Stomach (tissue), 9 donors: ENCODE measurements around the gene DCP1B. TPM values are rescaled to one million over a fixed set of nuclear protein-coding genes. Genes with fewer than 3 reads are reported as not detected.
A peak's percentile ranks its signal among the peaks of the same experiment; 100 is the strongest.

Experiments used
- DNase-seq, 2 donors: peaks; one replicate each; pipeline versions ENCODE4 v3.0.0 to v3.0.0-alpha.2; 2013 to 2019
- H3K27ac ChIP-seq, 5 donors: fragments of 200-600 bp in 4 of 5; sonication (generic) in 4 of 5; one replicate each; pipeline ENCODE4 v1.5.1; 2013 to 2019; ENCODE audit warnings: mild to moderate bottlenecking in 1 of 5, moderate library complexity in 1 of 5
- H3K27me3 ChIP-seq, 3 donors: fragments of 200-600 bp; sonication (generic); one replicate each; pipeline ENCODE4 v1.5.1; 2017 to 2019; ENCODE audit warnings: mixed run types in 1 of 3
- H3K36me3 ChIP-seq, 4 donors: fragments of 200-600 bp; sonication (generic); 1 replicate in 3 of 4; 2 replicates in 1 of 4; pipeline ENCODE4 v1.5.1; 2016 to 2019
- H3K4me1 ChIP-seq, 4 donors: fragments of 200-600 bp; sonication (generic); one replicate each; pipeline ENCODE4 v1.5.1; 2016 to 2019
- H3K4me3 ChIP-seq, 4 donors: fragments of 200-600 bp; sonication (generic) in 3 of 4; one replicate each; pipeline ENCODE4 v1.5.1; 2016 to 2019; ENCODE audit warnings: mild to moderate bottlenecking in 1 of 4
- H3K9me3 ChIP-seq, 4 donors: fragments of 200-600 bp; sonication (generic); one replicate each; pipeline ENCODE4 v1.5.1; 2016 to 2019
- EP300 ChIP-seq: sonication (generic); formaldehyde crosslinking; IDR thresholded peaks from one replicate; pipeline ENCODE4 v1.6.1; 2017; ENCODE audit warnings: antibody characterized with exemption
- POLR2A ChIP-seq, 4 donors: fragments of 450-650 bp; IDR thresholded peaks; one replicate each; pipeline ENCODE4 v1.6.1; 2016; ENCODE audit warnings: antibody characterized with exemption in 4 of 4, control low read depth in 2 of 4, mild to moderate bottlenecking in 1 of 4, moderate library complexity in 1 of 4
- POLR2AphosphoS5 ChIP-seq, 3 donors: sonication (generic); formaldehyde crosslinking; IDR thresholded peaks; one replicate each; pipeline ENCODE4 v1.6.1; 2016; ENCODE audit warnings: antibody characterized with exemption in 3 of 3
- WGBS, 5 donors: extraction: QIAGEN DNeasy Blood & Tissue Kit in 3 of 5; methylation state at CpG; one replicate each; pipeline versions ENCODE4 v1.1.5 to v1.1.7; 2013 to 2018; 5-methylcytosine and 5-hydroxymethylcytosine counted together
- intact Hi-C: fragments of 100-400 bp; cut with DNase I; formaldehyde crosslinking; loops from one replicate; pipeline ENCODE4 v1.15.1; 2023; ENCODE audit warnings: low total_unique reads
- polyA plus RNA-seq, 3 donors: library from polyadenylated mRNA; stranded (reverse); fragments of 200-250 nt; gene quantifications; one replicate each; pipeline ENCODE4 v1.2.3, GENCODE V29; 2013
- total RNA-seq, 5 donors: library from RNA; depleted of rRNA; stranded (reverse); fragments of >200 nt; gene quantifications; one replicate each; pipeline versions ENCODE4 v1.1.0 to v1.2.3, GENCODE V29; 2014 to 2016
- TF ChIP-seq, protein P1 (sequence below), 7 experiments: fragments of 450-650 bp in 4 of 7; fragments of 200-600 bp in 3 of 7; sonication (generic) in 3 of 7; IDR thresholded peaks; one replicate each; pipeline ENCODE4 v1.5.1; 2016 to 2019; ENCODE audit warnings: antibody characterized with exemption in 7 of 7, control low read depth in 2 of 7, mild to moderate bottlenecking in 1 of 7
- donor health status: healthy with polysubstance abuse.
- donor health status: Bipolar disorder and iron deficiency.
- donor health status: healthy.

DCP1B gene
- total and polyA plus RNA-seq, 8 donors, result 5.8 to 43.2 (median 16.0) TPM; not detected in 1

DNA sequence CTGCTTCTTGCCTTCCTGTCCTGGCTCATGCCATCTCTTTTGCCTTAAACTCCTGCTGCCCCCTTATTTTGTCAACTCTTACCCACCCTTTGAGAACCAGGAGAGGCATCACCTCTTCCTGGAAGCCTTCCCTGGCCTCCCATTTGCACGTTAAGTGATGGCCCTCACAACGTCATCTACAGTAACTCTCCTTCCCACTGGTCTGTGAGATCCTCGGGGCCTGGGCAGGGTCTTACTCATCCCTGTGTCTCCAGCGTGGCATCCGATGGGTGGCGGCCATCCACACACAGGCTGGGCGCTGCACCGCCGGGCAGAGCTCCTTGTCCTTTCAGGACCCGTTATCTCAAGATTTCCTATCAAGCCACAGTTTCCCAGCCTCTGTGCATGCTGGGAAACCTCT is 69.0 kb downstream of the DCP1B start:
- Histone ChIP-seq H3K9me3 (no peaks in the 10 kb centered on the region), H3K4me1 (peaks cover 35 to 86% (median 59%) of the 10 kb centered on the region in 4 donors), H3K36me3 (peaks cover 0 to 14% (median 10%) of the 10 kb centered on the region in 4 donors), H3K4me3 (peak overlapping the region in 2 of 4 donors; percentile 3 to 12), H3K27me3 (no peaks in the 10 kb centered on the region), H3K27ac (peak overlapping the region; percentile 80 to 92 (median 83))
- WGBS, 5 donors, result 29 to 62% (median 58%) methylated on average over 10 of the region's 10 CpGs
- intact Hi-C loops, result loop anchor here (5.0 to 10.0 kb wide), 2 partner anchors 138 to 300 kb away; no protein-coding TSS in a partner anchor
- TF ChIP-seq POLR2A (IDR thresholded peaks at IDR 0.05), result no peak
- TF ChIP-seq, protein P1, sequence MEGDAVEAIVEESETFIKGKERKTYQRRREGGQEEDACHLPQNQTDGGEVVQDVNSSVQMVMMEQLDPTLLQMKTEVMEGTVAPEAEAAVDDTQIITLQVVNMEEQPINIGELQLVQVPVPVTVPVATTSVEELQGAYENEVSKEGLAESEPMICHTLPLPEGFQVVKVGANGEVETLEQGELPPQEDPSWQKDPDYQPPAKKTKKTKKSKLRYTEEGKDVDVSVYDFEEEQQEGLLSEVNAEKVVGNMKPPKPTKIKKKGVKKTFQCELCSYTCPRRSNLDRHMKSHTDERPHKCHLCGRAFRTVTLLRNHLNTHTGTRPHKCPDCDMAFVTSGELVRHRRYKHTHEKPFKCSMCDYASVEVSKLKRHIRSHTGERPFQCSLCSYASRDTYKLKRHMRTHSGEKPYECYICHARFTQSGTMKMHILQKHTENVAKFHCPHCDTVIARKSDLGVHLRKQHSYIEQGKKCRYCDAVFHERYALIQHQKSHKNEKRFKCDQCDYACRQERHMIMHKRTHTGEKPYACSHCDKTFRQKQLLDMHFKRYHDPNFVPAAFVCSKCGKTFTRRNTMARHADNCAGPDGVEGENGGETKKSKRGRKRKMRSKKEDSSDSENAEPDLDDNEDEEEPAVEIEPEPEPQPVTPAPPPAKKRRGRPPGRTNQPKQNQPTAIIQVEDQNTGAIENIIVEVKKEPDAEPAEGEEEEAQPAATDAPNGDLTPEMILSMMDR (IDR thresholded peaks at IDR 0.05), result no peak
- no peak for TF ChIP-seq POLR2AphosphoS5 (IDR thresholded peaks at IDR 0.05)
- TF ChIP-seq EP300, result no peak
- peak in 1 of 2 donors; percentile 0 for DNase-seq

DNA sequence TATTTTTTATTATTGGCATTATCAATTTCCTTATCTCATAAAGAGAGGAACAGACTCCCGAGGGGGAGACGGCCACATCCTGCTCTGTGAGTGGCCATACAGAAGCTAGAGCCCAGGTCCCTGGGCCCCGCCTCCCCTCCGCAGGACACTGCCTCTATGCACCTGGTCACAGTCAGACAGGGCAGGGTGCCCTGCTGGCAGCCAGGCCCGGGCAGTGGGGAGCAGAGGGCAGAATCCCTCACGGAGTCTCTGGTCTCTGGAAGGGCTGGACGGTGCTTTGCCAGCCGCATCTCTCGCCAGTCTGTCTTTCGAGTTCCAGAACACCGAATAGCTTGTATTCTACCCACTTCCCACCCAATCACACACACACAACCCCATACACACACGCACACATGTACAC is 69.4 kb downstream of the DCP1B start:
- Histone ChIP-seq H3K9me3 (no peaks in the 10 kb centered on the region), H3K4me3 (no peak overlapping the region), H3K36me3 (peaks cover 0 to 14% (median 9%) of the 10 kb centered on the region in 4 donors), H3K27ac (peak overlapping the region in 4 of 5 donors; percentile 80 to 92 (median 84)), H3K27me3 (no peaks in the 10 kb centered on the region), H3K4me1 (peaks cover 35 to 82% (median 56%) of the 10 kb centered on the region in 4 donors)
- 59 to 79% (median 62%) methylated on average over 11 to 12 of the region's 12 CpGs for WGBS, 5 donors
- intact Hi-C loops, result loop anchor here (5.0 to 10.0 kb wide), 2 partner anchors 138 to 300 kb away; no protein-coding TSS in a partner anchor
- TF ChIP-seq, protein P1 (IDR thresholded peaks at IDR 0.05), result no peak
- no peak for TF ChIP-seq EP300
- no peak for TF ChIP-seq POLR2A (IDR thresholded peaks at IDR 0.05)
- no peak for TF ChIP-seq POLR2AphosphoS5 (IDR thresholded peaks at IDR 0.05)
- DNase-seq, result no peak

DNA sequence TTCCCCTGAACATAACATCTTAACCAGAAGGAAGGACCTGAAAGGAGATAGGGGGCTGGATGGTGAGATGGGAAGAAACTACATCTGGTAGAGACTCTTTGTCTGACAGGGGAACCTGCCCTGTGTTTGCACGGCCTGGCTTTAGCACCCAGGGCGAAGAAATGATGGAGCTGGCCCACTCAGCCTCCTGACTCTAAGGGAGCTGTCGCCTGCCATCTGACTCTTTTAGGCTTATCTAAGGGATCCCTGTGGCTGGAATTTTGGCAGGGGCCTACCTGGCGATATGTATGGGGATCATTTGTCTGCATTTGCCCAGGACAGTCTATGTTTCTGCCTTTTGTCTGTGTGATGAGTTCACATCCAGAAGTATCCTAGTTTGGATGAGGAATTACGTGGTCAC is 70.2 kb downstream of the DCP1B start:
- H3K4me3 ChIP-seq, result no peak overlapping the region
- no peaks in the 10 kb centered on the region for H3K27me3 ChIP-seq
- WGBS, 5 donors, result 70 to 93% (median 82%) methylated on average over 5 of the region's 5 CpGs
- H3K4me1 ChIP-seq, result peaks cover 35 to 74% (median 51%) of the 10 kb centered on the region in 4 donors
- H3K36me3 ChIP-seq, result peaks cover 0 to 14% (median 9%) of the 10 kb centered on the region in 4 donors
- TF ChIP-seq POLR2A (IDR thresholded peaks at IDR 0.05), result no peak
- no peak for TF ChIP-seq EP300
- TF ChIP-seq, protein P1 (IDR thresholded peaks at IDR 0.05), result no peak
- no peak for TF ChIP-seq POLR2AphosphoS5 (IDR thresholded peaks at IDR 0.05)
- no peak for DNase-seq
- H3K9me3 ChIP-seq, result no peaks in the 10 kb centered on the region
- peak overlapping the region in 2 of 5 donors; percentile 58 to 86 for H3K27ac ChIP-seq
- intact Hi-C loops, result loop anchor here (10.0 kb wide), 1 partner anchor 299 kb away; no protein-coding TSS in a partner anchor

DNA sequence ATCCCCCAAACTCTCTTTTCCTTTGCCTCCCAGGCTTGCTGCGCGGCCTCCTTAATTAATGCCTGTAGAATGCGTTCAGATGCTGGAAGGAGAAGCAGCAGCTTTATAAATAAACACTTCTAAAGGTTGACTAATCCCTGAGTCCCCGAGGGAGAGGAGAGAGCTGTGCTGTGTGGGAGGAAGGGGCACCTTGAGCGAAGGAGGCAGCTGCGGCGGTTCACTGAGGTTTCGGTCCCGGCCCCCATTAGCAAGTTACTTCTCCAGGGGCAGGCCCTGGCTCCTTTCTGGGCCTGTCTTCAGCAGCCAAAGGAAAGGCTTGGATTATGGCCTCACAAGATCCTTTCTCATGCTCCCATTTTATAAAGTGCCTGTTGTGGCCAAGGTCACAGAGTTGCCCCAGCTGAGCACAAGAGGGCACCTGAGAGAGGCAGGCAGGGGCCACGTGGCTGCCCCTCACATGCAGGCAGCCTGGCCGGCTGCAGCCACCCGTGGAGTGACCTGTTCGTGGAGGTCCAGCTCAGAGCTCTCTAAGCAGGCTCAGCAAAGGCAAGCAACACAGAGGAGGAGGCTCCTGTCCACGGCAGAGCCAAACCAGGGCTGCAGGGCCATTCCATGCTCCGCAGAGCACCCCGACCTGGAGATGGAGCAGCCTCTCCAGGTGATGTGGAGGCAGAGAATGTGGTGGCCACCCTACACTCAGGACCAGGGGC is 70.8 kb downstream of the DCP1B start:
- Histone ChIP-seq H3K9me3 (no peaks in the 10 kb centered on the region), H3K36me3 (peaks cover 0 to 10% (median 8%) of the 10 kb centered on the region in 4 donors), H3K27ac (peak overlapping the region in 3 of 5 donors; percentile 20 to 86 (median 58)), H3K4me3 (no peak overlapping the region), H3K27me3 (no peaks in the 10 kb centered on the region), H3K4me1 (peaks cover 35 to 74% (median 51%) of the 10 kb centered on the region in 4 donors)
- TF ChIP-seq, protein P1 (IDR thresholded peaks at IDR 0.05), result no peak
- no peak for TF ChIP-seq POLR2A (IDR thresholded peaks at IDR 0.05)
- TF ChIP-seq EP300, result no peak
- TF ChIP-seq POLR2AphosphoS5 (IDR thresholded peaks at IDR 0.05), result no peak
- intact Hi-C loops, result loop anchor here (10.0 kb wide), 1 partner anchor 299 kb away; no protein-coding TSS in a partner anchor
- peak in 1 of 2 donors; percentile 8 for DNase-seq
- 66 to 81% (median 76%) methylated on average over 9 to 16 of the region's 16 CpGs for WGBS, 5 donors
